Heart right ventricle (tissue), 16 donors: ENCODE results near the gene KRTAP23-1. TPM values are rescaled to one million over a fixed set of nuclear protein-coding genes. Genes with fewer than 3 reads are reported as not detected.
A peak's percentile ranks its signal among the peaks of the same experiment; 100 is the strongest.

Source experiments
- ATAC-seq, 8 donors: fragments of 200-7000 bp; cut with Tn5 transposase; one replicate each; pipeline ENCODE4 v1.9.1; 2020; ENCODE audit warnings: mild to moderate bottlenecking in 8 of 8, moderate library complexity in 8 of 8, moderate number of reproducible peaks in 1 of 8
- DNase-seq, 2 donors: peaks; one replicate each; pipeline ENCODE4 v3.0.0-alpha.2; 2020
- H3K27ac ChIP-seq, 10 donors: fragments of 200-600 bp; sonication (generic) in 2 of 10; one replicate each; pipeline versions ENCODE4 v1.5.0 to v1.8.0; 2020 to 2022; ENCODE audit warnings: mild to moderate bottlenecking in 3 of 10
- H3K27me3 ChIP-seq, 7 donors: fragments of 200-600 bp; one replicate each; pipeline ENCODE4 v1.8.0; 2021 to 2022; ENCODE audit warnings: mild to moderate bottlenecking in 2 of 7
- H3K36me3 ChIP-seq, 9 donors: fragments of 200-600 bp; sonication (generic) in 1 of 9; one replicate each; pipeline versions ENCODE4 v1.5.0 to v1.8.0; 2020 to 2022; ENCODE audit warnings: mild to moderate bottlenecking in 2 of 9
- H3K4me1 ChIP-seq, 9 donors: fragments of 200-600 bp; sonication (generic) in 1 of 9; one replicate each; pipeline versions ENCODE4 v1.5.0 to v1.8.0; 2020 to 2022; ENCODE audit warnings: mild to moderate bottlenecking in 4 of 9
- H3K4me3 ChIP-seq, 10 donors: fragments of 200-600 bp; sonication (generic) in 2 of 10; one replicate each; pipeline versions ENCODE4 v1.5.0 to v1.8.0; 2020 to 2022; ENCODE audit warnings: mild to moderate bottlenecking in 7 of 10, moderate library complexity in 2 of 10
- H3K9me3 ChIP-seq, 11 donors: fragments of 200-600 bp in 10 of 11; sonication (generic) in 2 of 11; one replicate each; pipeline versions ENCODE4 v1.5.0 to v1.8.0; 2013 to 2022; ENCODE audit warnings: mild to moderate bottlenecking in 2 of 11, control low read depth in 1 of 11, moderate library complexity in 1 of 11
- CTCF ChIP-seq, 9 donors: fragments of 200-600 bp; sonication (generic) in 2 of 9; IDR thresholded peaks; one replicate each; pipeline versions ENCODE4 v1.5.0 to v1.8.0; 2021 to 2022; ENCODE audit warnings: antibody characterized with exemption in 9 of 9, mild to moderate bottlenecking in 5 of 9, moderate library complexity in 1 of 9
- WGBS, 2 donors: extraction: QIAGEN DNeasy Blood & Tissue Kit; methylation state at CpG; one replicate each; pipeline ENCODE4 v1.1.7; 2013; ENCODE audit warnings: inconsistent platforms in 1 of 2; 5-methylcytosine and 5-hydroxymethylcytosine counted together
- intact Hi-C, 10 donors: fragments of 100-400 bp; cut with DNase I; formaldehyde crosslinking; loops; one replicate each; pipeline versions ENCODE4 v1.11.1 to v1.14.2; 2022
- polyA plus RNA-seq, 2 donors: library from polyadenylated mRNA; stranded (reverse); fragments of 200-250 nt; gene quantifications; one replicate each; pipeline ENCODE4 v1.2.3, GENCODE V29; 2013
- total RNA-seq, 10 donors: library from RNA; stranded (reverse); fragmentation: NEBNext Ultra II Directional in 3 of 10; extraction: Animal tissue kit (Norgen Biotek cat#: 25700) in 3 of 10; gene quantifications; one replicate each; pipeline versions ENCODE4 v1.2.1 to v1.2.4, GENCODE V29; 2021 to 2023
- donor health status: Arrhythmogenic right ventricular cardiomyopathy.
- donor health status: ischemic (EF 13 %, LVEDD 7.1; RV severe dilation, severe dysfunction).
- donor health status: healthy with polysubstance abuse.
- donor health status: DM: no; HTN: yes; CAD: no.
- donor health status: DM: no; HTN: no; CAD: no.
- donor health status: ischemic (EF 25% LVEDD 6.9; RV normal size, moderate dysfunction).
- donor health status: ischemic (EF 25% LVEDD 5.7; RV mildly dilated, moderate dysfunction).
- donor health status: healthy.
- donor health status: DM: yes; HTN: yes; CAD: no.
- donor health status: Ischemic cardiomyopathy.
- donor health status: ischemic (EF 35%, LVEDD 5.7; RV mildly dilated, moderate dysfunction).
- donor health status: nonischemic (EF 11% LVEDD 7.7; RV severe dilation, severe dysfunction).
- donor health status: DM: yes; HTN: yes; CAD: no.
- donor health status: PGD.
- donor health status: ischemic (EF 29% LVEDD 5.4; RV normal size, mild dysfunction).
- donor health status: nonischemic (EF 23%, LVEDD 6.1; RV moderate dilation, normal function).

The KRTAP23-1 gene
- total and polyA plus RNA-seq, 12 donors: not detected

GRCh38 chr21:30349572-30349971 lies 1.2 kb upstream of the KRTAP23-1 start:
- no peaks in the 10 kb centered on the region for H3K4me1 ChIP-seq
- H3K27me3 ChIP-seq: no peaks in the 10 kb centered on the region
- H3K36me3 ChIP-seq: no peaks in the 10 kb centered on the region
- 54 to 62% methylated on average over 3 of the region's 3 CpGs for WGBS, 2 donors
- peaks cover 0 to 12% (median 0%) of the 10 kb centered on the region in 11 donors for H3K9me3 ChIP-seq
- intact Hi-C loops: loop anchor here in 6 of 10 donors (10.0 kb wide), 2 partner anchors 85 to 735 kb away; partner anchors contain the start of gene KRTAP13-4 (in 1 of the 6)
- ATAC-seq (no peak), DNase-seq (no peak)
- no peak for TF ChIP-seq CTCF (IDR thresholded peaks at IDR 0.05)
- H3K4me3 ChIP-seq: no peak overlapping the region
- no peak overlapping the region for H3K27ac ChIP-seq

GRCh38 chr21:30345014-30345413 lies 3.4 kb downstream of the KRTAP23-1 start:
- no peak for TF ChIP-seq CTCF (IDR thresholded peaks at IDR 0.05)
- intact Hi-C loops: loop anchor here in 6 of 10 donors (10.0 kb wide), 2 partner anchors 90 to 740 kb away; partner anchors contain the start of gene KRTAP13-4 (in 1 of the 6)
- no peak for ATAC-seq
- Histone ChIP-seq H3K4me3 (no peak overlapping the region), H3K36me3 (no peaks in the 10 kb centered on the region), H3K27ac (no peak overlapping the region), H3K27me3 (no peaks in the 10 kb centered on the region), H3K9me3 (peaks cover 0 to 12% (median 0%) of the 10 kb centered on the region in 11 donors), H3K4me1 (no peaks in the 10 kb centered on the region)
- 73 to 79% methylated on average over 2 of the region's 2 CpGs for WGBS, 2 donors
- DNase-seq: no peak

GRCh38 chr21:30340714-30341573 lies 7.5 kb downstream of the KRTAP23-1 start:
- H3K4me3 ChIP-seq: no peak overlapping the region
- H3K36me3 ChIP-seq: no peaks in the 10 kb centered on the region
- WGBS, 2 donors: 88 to 93% methylated on average over 2 of the region's 2 CpGs
- intact Hi-C loops: loop anchor here in 9 of 10 donors (5.0 to 10.0 kb wide), 3 partner anchors 94 to 746 kb away; partner anchors contain the start of gene KRTAP13-4 (in 1 of the 9)
- H3K4me1 ChIP-seq: no peaks in the 10 kb centered on the region
- H3K27me3 ChIP-seq: no peaks in the 10 kb centered on the region
- DNase-seq: peak in 1 of 2 donors; percentile 20
- ATAC-seq: no peak
- TF ChIP-seq CTCF (IDR thresholded peaks at IDR 0.05): peak; percentile 58 to 86 (median 80)
- peaks cover 0 to 12% (median 0%) of the 10 kb centered on the region in 11 donors for H3K9me3 ChIP-seq
- no peak overlapping the region for H3K27ac ChIP-seq

- intact Hi-C loops: loop anchor here in 1 of 10 donors (5.0 kb wide), 1 partner anchor 749 kb away; no protein-coding TSS in a partner anchor
Observed at GRCh38 chr21:30338717-30339116, 9.7 kb downstream of the KRTAP23-1 start.

More at GRCh38 chr21:30338717-30339116, 9.7 kb downstream of the KRTAP23-1 start:
- Histone ChIP-seq H3K27me3 (no peaks in the 10 kb centered on the region), H3K27ac (no peak overlapping the region), H3K9me3 (no peaks in the 10 kb centered on the region), H3K4me3 (no peak overlapping the region), H3K4me1 (no peaks in the 10 kb centered on the region), H3K36me3 (no peaks in the 10 kb centered on the region)
- no peak for ATAC-seq
- 92 to 97% methylated on average over 4 of the region's 4 CpGs for WGBS, 2 donors
- no peak for TF ChIP-seq CTCF (IDR thresholded peaks at IDR 0.05)
- DNase-seq: no peak
